Stomach (tissue), 9 donors: ENCODE results near the gene KDELR1. TPM values are rescaled to one million over a fixed set of nuclear protein-coding genes. Genes with fewer than 3 reads are reported as not detected.

Experiments used
- DNase-seq, 2 donors: peaks; one replicate each; pipeline versions ENCODE4 v3.0.0 to v3.0.0-alpha.2; 2013 to 2019
- H3K27ac ChIP-seq, 5 donors: fragments of 200-600 bp in 4 of 5; sonication (generic) in 4 of 5; one replicate each; pipeline ENCODE4 v1.5.1; 2013 to 2019; ENCODE audit warnings: mild to moderate bottlenecking in 1 of 5, moderate library complexity in 1 of 5
- H3K27me3 ChIP-seq, 3 donors: fragments of 200-600 bp; sonication (generic); one replicate each; pipeline ENCODE4 v1.5.1; 2017 to 2019; ENCODE audit warnings: mixed run types in 1 of 3
- H3K36me3 ChIP-seq, 4 donors: fragments of 200-600 bp; sonication (generic); 1 replicate in 3 of 4; 2 replicates in 1 of 4; pipeline ENCODE4 v1.5.1; 2016 to 2019
- H3K4me1 ChIP-seq, 4 donors: fragments of 200-600 bp; sonication (generic); one replicate each; pipeline ENCODE4 v1.5.1; 2016 to 2019
- H3K4me3 ChIP-seq, 4 donors: fragments of 200-600 bp; sonication (generic) in 3 of 4; one replicate each; pipeline ENCODE4 v1.5.1; 2016 to 2019; ENCODE audit warnings: mild to moderate bottlenecking in 1 of 4
- H3K9me3 ChIP-seq, 4 donors: fragments of 200-600 bp; sonication (generic); one replicate each; pipeline ENCODE4 v1.5.1; 2016 to 2019
- CTCF ChIP-seq, 7 experiments: fragments of 450-650 bp in 4 of 7; fragments of 200-600 bp in 3 of 7; sonication (generic) in 3 of 7; IDR thresholded peaks; one replicate each; pipeline ENCODE4 v1.5.1; 2016 to 2019; ENCODE audit warnings: antibody characterized with exemption in 7 of 7, control low read depth in 2 of 7, mild to moderate bottlenecking in 1 of 7
- EP300 ChIP-seq: sonication (generic); formaldehyde crosslinking; IDR thresholded peaks from one replicate; pipeline ENCODE4 v1.6.1; 2017; ENCODE audit warnings: antibody characterized with exemption
- POLR2A ChIP-seq, 4 donors: fragments of 450-650 bp; IDR thresholded peaks; one replicate each; pipeline ENCODE4 v1.6.1; 2016; ENCODE audit warnings: antibody characterized with exemption in 4 of 4, control low read depth in 2 of 4, mild to moderate bottlenecking in 1 of 4, moderate library complexity in 1 of 4
- POLR2AphosphoS5 ChIP-seq, 3 donors: sonication (generic); formaldehyde crosslinking; IDR thresholded peaks; one replicate each; pipeline ENCODE4 v1.6.1; 2016; ENCODE audit warnings: antibody characterized with exemption in 3 of 3
- WGBS, 5 donors: extraction: QIAGEN DNeasy Blood & Tissue Kit in 3 of 5; methylation state at CpG; one replicate each; pipeline versions ENCODE4 v1.1.5 to v1.1.7; 2013 to 2018; 5-methylcytosine and 5-hydroxymethylcytosine counted together
- intact Hi-C: fragments of 100-400 bp; cut with DNase I; formaldehyde crosslinking; loops from one replicate; pipeline ENCODE4 v1.15.1; 2023; ENCODE audit warnings: low total_unique reads
- polyA plus RNA-seq, 3 donors: library from polyadenylated mRNA; stranded (reverse); fragments of 200-250 nt; gene quantifications; one replicate each; pipeline ENCODE4 v1.2.3, GENCODE V29; 2013
- total RNA-seq, 5 donors: library from RNA; depleted of rRNA; stranded (reverse); fragments of >200 nt; gene quantifications; one replicate each; pipeline versions ENCODE4 v1.1.0 to v1.2.3, GENCODE V29; 2014 to 2016
- donor health status: healthy with polysubstance abuse.
- donor health status: Bipolar disorder and iron deficiency.
- donor health status: healthy.

KDELR1 gene
- total and polyA plus RNA-seq, 8 donors, result 45.8 to 123 (median 70.9) TPM

GRCh38 chr19:48355365-48355954, 35.9 kb downstream of the KDELR1 start:
- H3K27ac ChIP-seq, result no peak overlapping the region
- no peaks in the 10 kb centered on the region for H3K27me3 ChIP-seq
- intact Hi-C loops, result no loop called here
- H3K9me3 ChIP-seq, result no peaks in the 10 kb centered on the region
- DNase-seq, result no peak
- H3K4me3 ChIP-seq, result no peak overlapping the region
- peaks cover 0 to 9% (median 5%) of the 10 kb centered on the region in 4 donors for H3K36me3 ChIP-seq
- 81 to 90% (median 84%) methylated on average over 11 to 12 of the region's 12 CpGs for WGBS, 5 donors
- no peaks in the 10 kb centered on the region for H3K4me1 ChIP-seq
- TF ChIP-seq POLR2A (IDR thresholded peaks at IDR 0.05) (no peak), POLR2AphosphoS5 (IDR thresholded peaks at IDR 0.05) (no peak)

GRCh38 chr19:48354332-48354992, 36.9 kb downstream of the KDELR1 start:
- 62 to 76% (median 73%) methylated on average over 15 of the region's 15 CpGs for WGBS, 5 donors
- TF ChIP-seq CTCF (IDR thresholded peaks at IDR 0.05) (no peak), POLR2AphosphoS5 (IDR thresholded peaks at IDR 0.05) (no peak), EP300 (no peak), POLR2A (IDR thresholded peaks at IDR 0.05) (no peak)
- DNase-seq, result peak in 1 of 2 donors; percentile 76
- Histone ChIP-seq H3K27ac (no peak overlapping the region), H3K4me3 (no peak overlapping the region), H3K27me3 (no peaks in the 10 kb centered on the region), H3K9me3 (no peaks in the 10 kb centered on the region), H3K4me1 (no peaks in the 10 kb centered on the region), H3K36me3 (no peaks in the 10 kb centered on the region)
- intact Hi-C loops, result no loop called here

- H3K27me3 ChIP-seq, result no peaks in the 10 kb centered on the region
- no peaks in the 10 kb centered on the region for H3K9me3 ChIP-seq
- H3K4me1 ChIP-seq, result no peaks in the 10 kb centered on the region
- H3K36me3 ChIP-seq, result no peaks in the 10 kb centered on the region
- no peak overlapping the region for H3K27ac ChIP-seq
- intact Hi-C loops, result no loop called here
- DNase-seq, result no peak
- H3K4me3 ChIP-seq, result no peak overlapping the region
- TF ChIP-seq POLR2A (IDR thresholded peaks at IDR 0.05) (no peak), EP300 (no peak), CTCF (IDR thresholded peaks at IDR 0.05) (no peak), POLR2AphosphoS5 (IDR thresholded peaks at IDR 0.05) (no peak)
- 87 to 94% (median 90%) methylated on average over 5 of the region's 5 CpGs for WGBS, 5 donors
Observed at GRCh38 chr19:48353677-48354076, 37.7 kb downstream of the KDELR1 start.

- no peaks in the 10 kb centered on the region for H3K4me1 ChIP-seq
- no peaks in the 10 kb centered on the region for H3K36me3 ChIP-seq
- H3K9me3 ChIP-seq, result no peaks in the 10 kb centered on the region
- H3K27me3 ChIP-seq, result no peaks in the 10 kb centered on the region
- no peak overlapping the region for H3K4me3 ChIP-seq
- no peak overlapping the region for H3K27ac ChIP-seq
- TF ChIP-seq EP300, result no peak
- no peak for TF ChIP-seq POLR2AphosphoS5 (IDR thresholded peaks at IDR 0.05)
- TF ChIP-seq CTCF (IDR thresholded peaks at IDR 0.05), result peak in 5 of 7 experiments; percentile 34 to 80 (median 69)
- no peak for TF ChIP-seq POLR2A (IDR thresholded peaks at IDR 0.05)
- intact Hi-C loops, result no loop called here
- 37 to 47% (median 47%) methylated on average over 8 of the region's 8 CpGs for WGBS, 5 donors
- peak; percentile 81 to 83 for DNase-seq
Observed at GRCh38 chr19:48351341-48351752, 40.0 kb downstream of the KDELR1 start.

GRCh38 chr19:48350856-48351255, 40.5 kb downstream of the KDELR1 start:
- 83 to 96% (median 95%) methylated on average over 5 of the region's 5 CpGs for WGBS, 5 donors

More at GRCh38 chr19:48350856-48351255, 40.5 kb downstream of the KDELR1 start:
- TF ChIP-seq EP300 (no peak), POLR2A (IDR thresholded peaks at IDR 0.05) (no peak), CTCF (IDR thresholded peaks at IDR 0.05) (no peak), POLR2AphosphoS5 (IDR thresholded peaks at IDR 0.05) (no peak)
- H3K27me3 ChIP-seq, result no peaks in the 10 kb centered on the region
- DNase-seq, result no peak
- H3K9me3 ChIP-seq, result no peaks in the 10 kb centered on the region
- H3K4me1 ChIP-seq, result no peaks in the 10 kb centered on the region
- no peak overlapping the region for H3K4me3 ChIP-seq
- intact Hi-C loops, result no loop called here
- H3K27ac ChIP-seq, result no peak overlapping the region
- H3K36me3 ChIP-seq, result no peaks in the 10 kb centered on the region
